Embryonic facial prominence (tissue), 1 donor: ENCODE measurements around the gene NRK.
"Not testable (repeated sequence)": the region's sequence is repeated elsewhere in the genome, so short reads cannot be mapped to it uniquely, and the experiment has no call there.

Experiments used
- DNase-seq: peaks from one replicate; pipeline ENCODE4 v3.0.0-alpha.2; 2016; ENCODE audit errors: extremely low spot score

NRK gene

DNA sequence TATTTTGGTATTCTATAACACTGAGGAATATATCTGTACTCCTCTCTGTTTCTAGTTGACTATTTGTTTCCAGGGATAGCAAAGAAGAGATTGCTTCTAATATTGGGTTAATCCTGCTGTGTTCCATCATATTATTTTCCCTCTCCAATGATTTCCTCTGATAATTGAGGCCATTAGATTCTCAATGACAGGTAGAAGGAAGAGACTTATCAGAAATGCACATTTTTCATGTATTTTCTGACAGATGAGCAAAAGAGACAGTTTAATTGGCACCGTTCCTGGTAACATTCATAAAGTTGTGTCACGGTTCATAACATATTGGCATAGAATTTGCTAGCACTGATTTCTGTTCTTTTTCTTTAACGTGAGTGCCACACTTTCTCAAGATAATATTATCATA lies 58.2 kb downstream of the NRK start:
- DNase-seq, result no peak

DNA sequence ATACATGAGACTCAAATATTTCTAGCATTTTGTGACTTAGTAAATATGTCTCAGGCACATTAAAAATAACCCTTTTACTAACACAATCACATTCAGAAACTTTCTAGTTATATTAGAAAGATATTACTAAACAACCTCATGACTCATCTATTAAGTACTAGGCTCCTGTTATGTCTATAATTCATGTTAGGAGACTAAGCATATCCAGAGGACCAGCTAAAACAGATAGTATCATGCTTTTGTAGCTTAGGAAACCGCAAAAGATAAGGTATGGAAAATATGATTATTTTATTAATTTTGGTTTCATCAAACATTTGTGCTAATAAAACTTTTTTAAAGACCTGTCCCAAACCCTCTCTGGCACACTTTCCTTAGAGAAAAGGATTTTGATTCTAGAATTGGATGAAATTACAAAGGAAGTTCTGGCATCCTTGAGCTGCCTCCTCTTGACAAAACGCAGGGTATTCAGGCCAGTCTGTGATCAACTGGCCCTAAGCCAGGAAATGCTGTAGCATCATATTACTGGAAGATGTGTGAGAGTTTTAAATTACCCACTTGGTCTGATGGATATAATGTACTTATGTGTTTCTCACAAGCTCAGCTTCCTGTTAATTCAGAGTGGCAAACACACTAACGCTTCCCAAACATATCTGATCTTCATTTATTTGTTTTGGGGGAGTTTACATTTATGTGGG lies 60.4 kb downstream of the NRK start:
- no peak for DNase-seq

DNA sequence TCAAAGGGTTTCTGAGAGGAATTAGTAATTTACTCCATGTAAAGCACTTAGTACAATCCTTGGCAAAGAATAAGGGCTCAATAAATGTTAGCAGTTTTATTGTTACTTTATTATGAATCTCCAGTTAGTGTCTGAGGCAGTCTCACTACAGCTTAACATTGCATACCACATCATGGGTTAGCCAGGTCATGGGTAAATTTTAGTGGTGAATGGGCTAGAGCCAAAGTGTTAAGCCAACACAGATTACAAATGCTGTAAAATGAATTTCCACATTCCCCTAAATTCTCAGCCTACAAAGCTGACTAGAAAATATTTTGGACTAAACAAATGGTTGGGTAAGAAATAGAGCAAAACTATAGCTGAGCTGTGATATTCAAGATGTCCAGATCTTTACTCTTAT lies 72.4 kb downstream of the NRK start:
- no peak for DNase-seq

DNA sequence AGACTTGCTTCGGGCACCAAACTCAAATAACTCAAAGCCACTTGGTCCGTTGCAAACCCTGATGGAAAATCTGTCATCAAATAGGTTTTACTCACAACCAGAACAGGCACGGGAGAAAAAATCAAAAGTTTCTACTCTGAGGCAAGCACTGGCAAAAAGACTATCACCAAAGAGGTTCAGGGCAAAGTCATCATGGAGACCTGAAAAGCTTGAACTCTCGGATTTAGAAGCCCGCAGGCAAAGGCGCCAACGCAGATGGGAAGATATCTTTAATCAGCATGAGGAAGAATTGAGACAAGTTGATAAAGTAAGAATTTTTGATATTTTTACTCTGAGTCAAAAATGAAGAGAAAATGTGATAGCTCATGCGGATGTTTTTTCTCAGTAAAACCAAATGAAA lies 87.2 kb downstream of the NRK start:
- no peak for DNase-seq

DNA sequence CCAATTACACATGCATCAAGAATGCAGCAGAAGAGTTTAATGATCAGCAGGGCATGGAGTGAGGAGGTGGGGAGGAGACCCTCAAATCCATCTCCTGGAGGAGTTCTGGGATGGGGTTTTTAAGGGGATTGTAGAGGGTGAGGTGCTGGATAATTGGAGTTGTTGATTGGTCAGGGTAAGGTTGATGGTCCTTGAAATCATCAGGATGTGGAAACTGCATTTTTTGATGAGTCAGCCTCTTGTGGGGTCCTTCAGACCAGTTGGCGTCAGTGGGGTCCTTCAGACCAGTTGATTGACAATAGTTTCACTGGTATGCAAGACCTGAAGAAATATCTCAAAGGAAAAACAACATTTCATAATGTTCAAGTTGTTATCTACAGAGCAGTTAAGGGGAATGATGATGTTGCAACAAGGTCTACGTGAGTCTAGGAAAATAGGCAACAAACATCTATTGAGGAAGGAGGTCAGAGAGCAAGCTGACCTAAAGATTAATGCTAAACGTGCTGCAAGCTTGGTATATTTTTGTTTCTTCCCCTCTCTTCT lies 88.3 kb downstream of the NRK start:
- DNase-seq, result no peak

DNA sequence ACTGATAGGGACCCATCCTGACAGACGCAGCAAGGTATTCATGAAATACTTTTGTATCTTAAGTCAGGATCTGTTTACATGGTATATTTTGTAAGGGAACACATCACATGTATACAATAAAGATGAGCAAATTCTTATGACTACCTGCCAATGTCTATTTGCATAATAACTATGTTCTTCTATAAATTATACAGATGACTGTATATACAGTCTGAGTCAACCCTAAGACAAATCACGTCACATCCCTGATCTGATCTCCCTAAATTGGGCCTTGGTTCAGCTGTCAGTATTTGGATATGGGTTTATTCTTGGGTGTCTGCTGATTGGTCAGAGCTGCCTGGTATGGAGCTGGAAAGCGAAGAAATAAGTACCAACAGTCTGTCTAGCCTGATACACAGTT lies 122.9 kb downstream of the NRK start:
- DNase-seq, result no peak

DNA sequence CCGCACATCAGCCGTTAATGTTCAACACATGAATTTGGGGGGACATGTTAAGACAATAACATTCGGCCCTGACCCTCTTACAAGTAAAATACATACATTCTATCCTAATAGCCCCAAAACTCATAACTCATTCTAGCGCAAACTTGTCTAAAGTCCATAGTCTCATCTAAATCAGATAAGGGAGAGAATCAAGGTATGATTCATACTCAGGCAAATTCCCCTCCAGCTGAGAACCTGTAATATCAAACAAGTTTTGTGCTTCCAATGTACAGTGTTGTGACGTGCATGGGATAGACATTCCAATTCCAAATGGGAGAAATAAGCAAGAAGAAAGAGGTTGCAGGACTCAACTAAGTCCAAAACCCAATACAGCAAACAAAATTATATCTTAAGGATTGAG lies 147.1 kb downstream of the NRK start:
- no peak for DNase-seq

DNA sequence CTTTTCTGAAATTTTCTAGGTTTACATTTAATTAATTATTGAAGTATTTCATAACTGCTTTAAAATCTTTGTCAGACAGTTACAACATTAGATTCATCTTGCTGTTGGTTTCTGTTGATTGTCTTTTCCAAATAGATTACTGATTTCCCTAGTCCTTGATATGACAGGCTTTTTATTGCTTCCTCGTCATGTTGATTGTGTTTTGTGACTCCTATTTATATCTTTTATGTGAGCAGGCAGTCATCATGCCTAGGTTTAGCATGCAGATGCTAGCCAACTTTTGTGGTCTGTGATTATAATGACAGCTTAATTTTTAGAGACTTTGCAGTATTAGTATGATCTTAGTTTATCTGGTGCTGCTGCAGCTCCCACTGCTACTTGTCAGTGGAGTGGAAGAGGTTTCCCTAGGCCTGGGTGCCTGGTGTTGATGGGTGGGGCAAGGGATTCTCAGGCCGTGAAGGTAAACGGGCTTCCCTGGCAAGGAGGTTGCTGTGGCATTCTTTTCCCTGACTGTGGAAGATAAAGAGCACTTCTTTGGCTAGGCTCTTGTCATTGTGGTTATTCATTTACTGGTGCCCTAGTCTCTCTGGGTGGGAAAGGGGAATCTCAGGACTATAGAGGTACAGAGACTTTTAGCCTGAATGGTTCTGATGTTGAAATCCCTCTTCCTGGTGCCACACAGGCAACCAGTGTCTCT lies 150.5 kb downstream of the NRK start:
- no peak for DNase-seq

DNA sequence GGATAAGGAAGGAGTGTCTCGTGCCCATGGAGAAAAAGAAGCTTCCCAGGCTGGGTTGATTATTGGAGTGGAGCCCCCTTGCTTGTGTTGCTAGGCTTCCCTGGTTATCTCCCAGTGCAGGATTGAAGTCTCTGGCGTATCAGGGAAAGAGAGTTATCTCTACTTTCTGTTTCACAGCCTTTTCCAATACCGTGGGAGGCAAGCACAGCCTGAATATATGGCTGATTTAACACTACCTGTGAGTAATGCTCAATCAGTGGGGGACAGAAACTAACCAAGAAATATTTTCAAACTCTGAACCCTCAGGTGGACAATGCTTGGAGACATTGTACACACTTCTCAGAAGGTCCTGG lies 151.0 kb downstream of the NRK start:
- DNase-seq, result no peak

DNA sequence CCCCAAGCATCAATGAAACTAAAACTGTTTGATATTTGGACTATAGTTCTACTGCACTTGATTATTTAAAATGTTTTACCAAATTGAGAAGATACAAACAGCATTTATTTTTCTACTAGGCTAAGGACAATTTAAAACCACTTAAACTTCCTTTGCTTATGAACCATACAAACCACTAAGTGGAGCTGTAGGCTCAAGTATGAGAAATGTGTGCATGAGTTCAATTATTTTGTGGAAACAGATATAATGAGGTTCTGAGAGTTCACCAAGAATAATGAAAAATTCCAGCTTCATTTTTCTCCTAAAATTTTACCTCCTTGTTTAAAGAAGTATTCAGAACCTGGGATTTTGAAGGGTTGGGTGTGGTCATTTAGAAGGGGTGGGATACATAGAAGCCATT lies 153.0 kb downstream of the NRK start:
- no peak for DNase-seq

DNA sequence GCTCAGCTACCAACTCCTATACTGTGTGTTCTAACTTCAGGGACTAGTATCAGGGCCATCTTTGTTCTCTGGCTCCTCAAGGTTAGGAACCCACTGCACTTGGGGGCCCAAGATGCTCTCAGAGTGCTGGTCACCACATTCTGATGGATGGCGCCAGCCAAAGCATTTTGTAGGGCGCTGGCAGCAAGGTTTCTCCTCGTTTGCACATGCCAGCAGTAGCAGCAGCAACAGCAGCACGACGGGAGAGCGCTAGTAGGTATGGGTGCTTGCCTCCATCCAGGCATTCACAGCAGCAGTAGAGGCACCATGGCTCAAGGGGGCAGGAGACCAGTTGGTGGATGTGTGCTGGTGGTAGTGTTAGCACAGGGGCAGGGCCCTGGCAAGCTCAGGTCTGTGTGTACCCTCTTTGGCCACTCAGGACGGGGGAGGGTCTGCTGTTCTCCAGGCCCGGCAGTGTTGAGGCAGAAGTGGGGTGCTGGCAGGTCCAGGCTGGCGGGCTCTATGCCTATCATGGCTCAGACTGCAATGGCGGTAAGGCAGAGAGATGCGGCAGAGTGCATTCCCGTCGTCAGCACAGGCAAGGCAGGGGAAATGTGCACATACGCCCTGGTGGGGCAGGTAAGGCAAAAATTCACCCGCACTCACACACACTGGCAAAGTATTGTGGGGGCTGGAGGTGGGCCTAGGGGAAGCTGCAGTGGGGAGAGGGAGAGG lies 159.6 kb downstream of the NRK start:
- DNase-seq, result no peak

DNA sequence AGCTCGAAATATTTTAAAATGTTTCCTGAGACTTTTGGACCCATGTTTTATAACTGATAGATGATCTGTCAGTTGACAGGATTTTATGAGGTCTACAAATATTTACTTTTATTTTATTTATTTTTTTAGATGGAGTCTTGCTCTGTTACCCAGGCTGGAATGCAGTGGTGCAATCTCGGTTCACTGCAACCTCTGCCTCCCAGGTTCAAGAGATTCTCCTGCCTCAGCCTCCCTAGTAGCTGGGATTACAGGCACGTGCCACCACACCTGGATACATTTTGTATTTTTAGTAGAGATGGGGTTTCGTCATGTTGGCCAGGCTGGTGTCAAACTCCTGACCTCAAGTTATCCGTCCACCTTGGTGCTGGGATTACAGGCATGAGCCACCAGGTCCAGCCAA lies 166.1 kb downstream of the NRK start:
- not testable (repeated sequence) for DNase-seq

DNA sequence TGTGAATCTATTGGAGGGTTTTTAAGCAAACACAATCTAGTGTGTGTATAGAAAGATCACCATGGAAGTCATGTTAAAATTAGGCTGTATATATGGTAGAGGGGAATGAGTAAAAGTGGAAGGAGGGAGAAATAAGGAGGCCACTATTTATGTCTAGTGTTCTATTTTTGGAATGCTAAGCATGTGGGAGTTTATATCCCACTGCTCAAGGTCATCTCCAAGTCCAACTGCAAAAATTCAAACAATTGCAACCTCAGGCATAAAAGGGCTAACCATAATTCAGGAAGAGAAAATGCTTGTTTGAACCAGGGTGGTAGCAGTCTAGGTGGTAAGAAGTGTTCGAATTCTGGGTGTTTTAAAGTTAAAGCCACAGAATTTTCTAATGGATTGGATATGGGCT lies 177.0 kb downstream of the NRK start:
- no peak for DNase-seq

DNA sequence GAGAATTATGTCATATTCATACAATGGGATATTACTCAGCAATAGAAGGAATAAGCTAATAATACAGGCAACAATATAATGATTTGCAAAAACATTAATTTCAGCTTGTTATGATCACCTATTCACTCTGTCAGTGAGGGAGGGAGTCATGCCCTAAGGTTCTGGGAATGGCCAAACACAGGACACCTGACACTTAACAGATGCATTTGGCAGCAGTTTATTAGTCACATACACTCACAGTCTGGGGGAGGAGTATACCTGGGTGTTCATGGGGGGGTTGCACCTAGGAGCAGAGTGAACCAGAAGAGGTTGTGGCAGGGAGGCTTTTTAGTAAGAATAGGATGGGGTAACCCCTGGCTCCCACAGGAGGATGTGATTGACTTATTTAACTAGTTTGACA lies 177.9 kb downstream of the NRK start:
- DNase-seq, result no peak

DNA sequence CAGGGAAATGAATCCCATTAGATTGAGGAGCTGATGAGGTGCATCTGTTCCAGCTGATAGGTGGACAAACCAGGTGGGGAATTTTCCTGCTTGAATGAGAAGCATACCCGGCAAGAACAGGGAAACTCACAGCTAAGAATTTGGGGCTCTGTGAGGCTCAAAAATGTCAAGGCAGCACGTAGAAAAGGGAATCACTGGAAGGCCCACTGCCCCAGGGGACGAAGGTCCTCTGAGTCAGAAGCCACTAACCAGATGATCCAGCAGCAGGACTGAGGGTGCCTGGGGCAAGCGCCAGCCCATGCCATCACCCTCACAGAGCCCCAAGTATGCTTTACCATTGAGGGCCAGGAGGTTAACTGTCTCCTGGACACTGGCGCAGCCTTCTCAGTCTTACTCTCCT lies 178.3 kb downstream of the NRK start:
- DNase-seq, result not testable (repeated sequence)

DNA sequence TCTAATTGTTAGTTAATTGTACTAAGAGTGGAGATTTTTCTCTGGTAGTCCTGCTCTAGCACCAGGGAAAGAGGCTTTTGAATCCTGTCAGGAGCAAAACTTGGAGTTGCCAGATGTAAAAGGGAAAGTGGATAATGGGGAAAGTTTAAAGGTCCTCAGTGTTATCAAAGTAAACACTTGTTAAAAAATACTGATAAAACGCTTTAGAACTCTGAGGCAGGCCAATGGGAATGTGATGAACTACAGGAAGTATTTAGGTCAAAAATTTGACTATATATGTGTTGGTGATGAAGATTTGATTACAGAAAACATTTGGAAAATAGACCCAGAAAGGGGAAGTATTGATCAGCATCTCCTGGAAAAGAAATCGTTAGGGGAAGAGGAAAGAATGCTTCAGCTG lies 183.3 kb downstream of the NRK start:
- DNase-seq, result no peak

DNA sequence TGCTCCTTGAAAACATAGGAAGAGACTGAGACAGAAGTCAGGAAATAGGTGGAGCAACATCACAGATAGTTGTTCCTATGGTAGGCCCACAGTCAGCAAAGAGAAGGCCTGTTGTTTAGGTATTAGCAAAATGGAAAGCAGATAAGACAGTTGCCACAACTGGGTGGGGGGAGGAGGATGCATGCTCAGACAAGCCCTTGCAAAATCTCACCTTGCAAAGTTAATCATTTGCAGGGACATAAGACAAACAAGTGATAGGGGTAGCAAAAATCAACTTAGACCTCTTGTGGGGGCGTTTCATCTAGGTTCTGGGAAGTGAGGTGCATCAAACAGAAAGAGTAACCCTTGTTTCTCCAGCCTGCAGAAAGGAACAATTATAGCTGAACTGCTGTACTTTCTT lies 185.5 kb downstream of the NRK start:
- no peak for DNase-seq
